HCT116 (cell line): ENCODE results near the gene GBE1. TPM values are rescaled to one million over a fixed set of nuclear protein-coding genes. Genes with fewer than 3 reads are reported as not detected.

Experiments
- ATAC-seq: fragments of 200-7000 bp; cut with Tn5 transposase; 2 replicates; pipeline ENCODE4 v1.9.1; 2020; ENCODE audit warnings: mild to moderate bottlenecking, moderate library complexity
- BruUV-seq: library from RNA; stranded (reverse); fragments of 400-500 nt; replicated peaks from 2 replicates; lab custom pipeline; 2021; lab: Mats Ljungman, UMichigan
- CTCF ChIA-PET: fragments of 300-600 bp; sonication (Branson Sonifier 250); formaldehyde crosslinking; loops from one replicate; lab custom pipeline; 2021; ENCODE audit warnings: antibody characterized with exemption; lab: Charles Lee
- POLR2A ChIA-PET: fragments of 300-600, 350-600 bp; sonication (Branson Sonifier 250); formaldehyde crosslinking; loops from one replicate; lab custom pipeline; 2021; ENCODE audit warnings: antibody characterized with exemption; lab: Charles Lee
- RAD21 ChIA-PET, 2 experiments: fragments of 300-600 bp; sonication (Branson Sonifier 250); formaldehyde crosslinking; loops; one replicate each; lab custom pipeline; 2023; ENCODE audit warnings: low total read pairs in 2 of 2; ENCODE audit not compliant: uncharacterized antibody in 2 of 2, unreplicated experiment in 2 of 2, low non-redundant PET in 1 of 2; lab: Charles Lee
- DNase-seq: peaks from one replicate; pipeline ENCODE4 v3.0.0-alpha.2; 2010; ENCODE audit warnings: low read depth, low spot score
- H2AFZ ChIP-seq: fragments of 200-600 bp; shearing (Covaris generic), sonication (generic); 2 replicates; pipeline ENCODE4 v1.6.1; 2017; ENCODE audit warnings: low read depth, mixed run types, mixed read lengths, antibody characterized with exemption, low read length; ENCODE audit not compliant: poor library complexity, severe bottlenecking
- H3K27ac ChIP-seq: 2 replicates; pipeline ENCODE4 v1.5.1; 2012; ENCODE audit warnings: low read depth, low read length
- H3K27me3 ChIP-seq: fragments of 200-600 bp; sonication (generic); 2 replicates; pipeline ENCODE4 v1.6.1; 2016; ENCODE audit warnings: mixed run types, low read length, mixed read lengths; ENCODE audit not compliant: insufficient read depth
- H3K36me3 ChIP-seq, 2 experiments: fragments of 200-500 bp in 1 of 2; fragments of 200-600 bp in 1 of 2; sonication (Bioruptor generic) in 1 of 2; sonication (generic) in 1 of 2; 2 replicates each; pipeline versions ENCODE4 v1.5.1 to v1.6.1; 2014 to 2016; ENCODE audit warnings: low read length in 2 of 2, inconsistent platforms in 1 of 2, mixed read lengths in 1 of 2, mixed run types in 1 of 2; ENCODE audit not compliant: insufficient read depth in 2 of 2, control insufficient read depth in 1 of 2
- H3K4me1 ChIP-seq, 2 experiments: fragments of 200-600 bp in 1 of 2; sonication (generic) in 1 of 2; 2 replicates each; pipeline versions ENCODE4 v1.5.1 to v1.6.1; 2012 to 2017; ENCODE audit warnings: low read length in 2 of 2, inconsistent platforms in 1 of 2, mild to moderate bottlenecking in 1 of 2, mixed read lengths in 1 of 2, mixed run types in 1 of 2, moderate library complexity in 1 of 2; ENCODE audit not compliant: insufficient read depth in 2 of 2, control insufficient read depth in 1 of 2
- H3K4me2 ChIP-seq: fragments of 200-600 bp; sonication (generic); 2 replicates; pipeline ENCODE4 v1.6.1; 2017; ENCODE audit warnings: mixed run types, low read length, mixed read lengths
- H3K4me3 ChIP-seq, 2 experiments: fragments of 200-600 bp in 1 of 2; sonication (generic) in 1 of 2; replicated peaks in 1 of 2; 2 replicates each; pipeline ENCODE4 v1.5.1; 2011 to 2016; ENCODE audit warnings: low read length in 2 of 2, control low read depth in 1 of 2, low read depth in 1 of 2, mild to moderate bottlenecking in 1 of 2, mixed read lengths in 1 of 2, mixed run types in 1 of 2
- H3K79me2 ChIP-seq: fragments of 200-600 bp; sonication (generic); 2 replicates; pipeline ENCODE4 v1.6.1; 2017; ENCODE audit warnings: mild to moderate bottlenecking, mixed run types, low read length, moderate library complexity, mixed read lengths; ENCODE audit not compliant: insufficient read depth
- H3K9ac ChIP-seq: fragments of 200-600 bp; sonication (generic); 2 replicates; pipeline ENCODE4 v1.6.1; 2016; ENCODE audit warnings: low read length, mixed read lengths
- H3K9me2 ChIP-seq: fragments of 200-600 bp; sonication (generic), shearing (Covaris generic); 2 replicates; pipeline ENCODE4 v1.6.1; 2017; ENCODE audit warnings: mixed run types, mild to moderate bottlenecking, moderate library complexity; ENCODE audit not compliant: insufficient read depth
- H3K9me3 ChIP-seq, 2 experiments: fragments of 200-500 bp in 1 of 2; fragments of 200-600 bp in 1 of 2; sonication (Bioruptor generic) in 1 of 2; sonication (generic) in 1 of 2; 2 replicates each; pipeline ENCODE4 v1.6.1; 2014 to 2017; ENCODE audit warnings: low read length in 2 of 2, mixed read lengths in 2 of 2, inconsistent platforms in 1 of 2, low read depth in 1 of 2, mild to moderate bottlenecking in 1 of 2, mixed run types in 1 of 2, moderate library complexity in 1 of 2; ENCODE audit not compliant: control insufficient read depth in 1 of 2, insufficient read depth in 1 of 2
- H4K20me1 ChIP-seq: fragments of 200-600 bp; sonication (generic), shearing (Covaris generic); 2 replicates; pipeline ENCODE4 v1.6.1; 2017; ENCODE audit warnings: mixed run types, mild to moderate bottlenecking, moderate library complexity; ENCODE audit not compliant: insufficient read depth
- CEBPB ChIP-seq: IDR thresholded peaks from 2 replicates; pipeline ENCODE4 v1.6.1; 2012; ENCODE audit warnings: low read depth
- EGR1 ChIP-seq: IDR thresholded peaks from 2 replicates; pipeline ENCODE4 v1.6.1; 2012; ENCODE audit warnings: low read depth
- EZH2phosphoT487 ChIP-seq: fragments of 200-600 bp; IDR thresholded peaks from 2 replicates; pipeline ENCODE4 v1.6.1; 2018; ENCODE audit warnings: antibody characterized with exemption, borderline replicate concordance
- JUND ChIP-seq: IDR thresholded peaks from 2 replicates; pipeline ENCODE4 v1.6.1; 2012
- POLR2A ChIP-seq: IDR thresholded peaks from 2 replicates; pipeline ENCODE4 v1.7.0; 2011; ENCODE audit warnings: borderline replicate concordance; ENCODE audit not compliant: insufficient read depth, insufficient read length; ENCODE audit errors: extremely low read depth
- SIN3A ChIP-seq: IDR thresholded peaks from 2 replicates; pipeline ENCODE4 v1.6.1; 2012; ENCODE audit warnings: low read depth
- SRF ChIP-seq: IDR thresholded peaks from 2 replicates; pipeline ENCODE4 v1.6.1; 2012; ENCODE audit warnings: low read depth
- ZFX ChIP-seq: fragments of 450-650 bp; IDR thresholded peaks from 2 replicates; pipeline ENCODE4 v1.6.1; 2017
- intact Hi-C: fragments of 100-400 bp; cut with micrococcal nuclease; formaldehyde crosslinking; loops from 2 replicates; pipeline ENCODE4 v1.10.0; 2022
- total RNA-seq: library from RNA; stranded (reverse); gene quantifications from one replicate; pipeline ENCODE4 v1.2.1, GENCODE V29; 2021; ENCODE audit not compliant: unreplicated experiment
- TF ChIP-seq, protein P1 (sequence below): IDR thresholded peaks from 2 replicates; pipeline ENCODE4 v1.6.1; 2012
- TF ChIP-seq, protein P2 (sequence below), 3 experiments: fragments of 200-600 bp in 1 of 3; sonication (generic) in 1 of 3; IDR thresholded peaks in 2 of 3; conservative IDR thresholded peaks in 1 of 3; 2 replicates each; pipeline ENCODE4 v1.5.1; 2012 to 2017; ENCODE audit warnings: low read depth in 2 of 3, low read length in 2 of 3, antibody characterized with exemption in 1 of 3, borderline replicate concordance in 1 of 3, control low read depth in 1 of 3, mild to moderate bottlenecking in 1 of 3, mixed read lengths in 1 of 3, mixed run types in 1 of 3, moderate library complexity in 1 of 3; ENCODE audit not compliant: insufficient read depth in 1 of 3
- TF ChIP-seq, protein P3 (sequence below): IDR thresholded peaks from 2 replicates; pipeline ENCODE4 v1.6.1; 2012

GBE1 gene
- total RNA-seq, 1 experiment from 2014 or later = 27.7 TPM

DNA sequence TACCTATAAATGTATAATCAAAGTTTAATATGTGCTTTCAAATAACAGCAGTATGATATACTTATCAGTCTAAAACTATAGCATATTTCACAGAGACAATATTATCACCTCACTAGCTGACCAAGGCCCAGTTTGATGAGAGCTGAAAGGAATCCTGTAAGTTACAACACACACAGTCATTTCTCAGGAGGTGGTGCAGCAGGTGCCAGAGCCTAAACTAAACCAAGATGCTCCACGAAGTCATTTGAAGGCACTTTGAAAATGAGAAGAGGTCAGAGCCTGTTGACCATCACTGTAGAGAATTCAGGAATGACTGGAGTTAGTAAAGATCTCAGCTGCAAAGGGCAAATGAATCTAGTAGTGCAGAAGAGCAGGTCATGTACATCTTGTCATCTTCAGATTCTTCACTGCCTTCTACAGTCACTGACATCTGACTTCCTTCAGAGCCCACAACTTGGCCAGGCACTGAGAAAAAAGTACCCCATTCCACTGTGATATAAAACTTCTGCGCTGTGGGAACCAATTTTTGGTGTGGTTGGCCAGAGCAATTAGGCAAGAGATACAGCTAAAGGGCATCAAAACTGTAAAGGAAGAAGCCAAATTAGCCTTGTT lies 7.9 kb downstream of the GBE1 start:
- intact Hi-C loops = no loop called here
- Histone ChIP-seq H3K36me3 (no peaks in the 10 kb centered on the region), H3K9ac (no peak overlapping the region), H3K9me2 (no peaks in the 10 kb centered on the region), H3K27me3 (no peaks in the 10 kb centered on the region), H3K9me3 (no peaks in the 10 kb centered on the region), H2AFZ (no peak overlapping the region), H3K4me3 (no peak overlapping the region), H3K4me1 (peaks cover 0 to 3% of the 10 kb centered on the region in 2 experiments; a peak in 1 of 4 replicates), H3K4me2 (no peak overlapping the region), H3K79me2 (no peaks in the 10 kb centered on the region), H3K27ac (no peak overlapping the region), H4K20me1 (no peaks in the 10 kb centered on the region)
- ChIA-PET POLR2A (interaction anchor here (1.4 kb wide), 1 partner anchor 9 kb away, joined by 3 read pairs; no protein-coding TSS in a partner anchor), CTCF (no interaction called here), RAD21 (no interaction called here)
- DNase-seq = no peak
- ATAC-seq = no peak
- TF ChIP-seq JUND = no peak
- no peak for TF ChIP-seq SIN3A
- no peak for TF ChIP-seq CEBPB
- TF ChIP-seq POLR2A = no peak
- TF ChIP-seq, protein P1, sequence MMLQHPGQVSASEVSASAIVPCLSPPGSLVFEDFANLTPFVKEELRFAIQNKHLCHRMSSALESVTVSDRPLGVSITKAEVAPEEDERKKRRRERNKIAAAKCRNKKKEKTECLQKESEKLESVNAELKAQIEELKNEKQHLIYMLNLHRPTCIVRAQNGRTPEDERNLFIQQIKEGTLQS = no peak
- no TSS peak for BruUV-seq

DNA sequence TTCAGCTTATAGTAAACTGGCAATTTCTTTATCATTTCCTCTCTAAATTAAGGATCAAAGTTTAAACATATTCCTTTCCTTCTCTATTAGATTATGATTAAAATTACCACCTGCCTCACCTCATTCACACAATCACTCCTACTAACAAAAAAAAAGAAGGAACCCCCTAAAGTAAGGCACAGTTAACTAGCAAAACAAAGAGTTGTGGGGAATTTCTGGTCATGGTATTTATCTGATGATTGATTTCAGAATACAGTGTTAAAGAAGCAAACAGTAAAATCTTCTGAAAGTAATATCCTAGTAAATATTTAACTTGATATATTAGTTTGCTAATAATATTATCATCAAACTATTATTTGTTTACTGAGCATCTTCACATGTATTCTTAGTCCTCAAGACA lies 8.8 kb downstream of the GBE1 start:
- RAD21 ChIA-PET = no interaction called here
- Histone ChIP-seq H3K4me2 (no peak overlapping the region), H3K36me3 (no peaks in the 10 kb centered on the region), H3K27me3 (no peaks in the 10 kb centered on the region), H3K27ac (no peak overlapping the region), H3K9me3 (no peaks in the 10 kb centered on the region), H3K9me2 (no peaks in the 10 kb centered on the region), H3K79me2 (no peaks in the 10 kb centered on the region), H3K4me3 (no peak overlapping the region), H2AFZ (no peak overlapping the region), H3K9ac (no peak overlapping the region), H4K20me1 (no peaks in the 10 kb centered on the region), H3K4me1 (no peaks in the 10 kb centered on the region)
- POLR2A ChIA-PET = interaction anchor here (1.4 kb wide), 1 partner anchor 8 kb away, joined by 3 read pairs; no protein-coding TSS in a partner anchor
- CTCF ChIA-PET = no interaction called here
- intact Hi-C loops = no loop called here
- TF ChIP-seq, protein P2, sequence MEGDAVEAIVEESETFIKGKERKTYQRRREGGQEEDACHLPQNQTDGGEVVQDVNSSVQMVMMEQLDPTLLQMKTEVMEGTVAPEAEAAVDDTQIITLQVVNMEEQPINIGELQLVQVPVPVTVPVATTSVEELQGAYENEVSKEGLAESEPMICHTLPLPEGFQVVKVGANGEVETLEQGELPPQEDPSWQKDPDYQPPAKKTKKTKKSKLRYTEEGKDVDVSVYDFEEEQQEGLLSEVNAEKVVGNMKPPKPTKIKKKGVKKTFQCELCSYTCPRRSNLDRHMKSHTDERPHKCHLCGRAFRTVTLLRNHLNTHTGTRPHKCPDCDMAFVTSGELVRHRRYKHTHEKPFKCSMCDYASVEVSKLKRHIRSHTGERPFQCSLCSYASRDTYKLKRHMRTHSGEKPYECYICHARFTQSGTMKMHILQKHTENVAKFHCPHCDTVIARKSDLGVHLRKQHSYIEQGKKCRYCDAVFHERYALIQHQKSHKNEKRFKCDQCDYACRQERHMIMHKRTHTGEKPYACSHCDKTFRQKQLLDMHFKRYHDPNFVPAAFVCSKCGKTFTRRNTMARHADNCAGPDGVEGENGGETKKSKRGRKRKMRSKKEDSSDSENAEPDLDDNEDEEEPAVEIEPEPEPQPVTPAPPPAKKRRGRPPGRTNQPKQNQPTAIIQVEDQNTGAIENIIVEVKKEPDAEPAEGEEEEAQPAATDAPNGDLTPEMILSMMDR (IDR thresholded peaks at IDR 0.05 in 2 of 3, conservative IDR thresholded peaks at IDR 0.05 in 1 of 3; ENCODE audit: borderline replicate concordance in 1 of 3, insufficient read depth in 1 of 3, low read depth in 2 of 3, low read length in 2 of 3) = no peak
- TF ChIP-seq ZFX (no peak), SRF (no peak), CEBPB (no peak), EZH2phosphoT487 (no peak), EGR1 (no peak), SIN3A (no peak)
- TF ChIP-seq, protein P3, sequence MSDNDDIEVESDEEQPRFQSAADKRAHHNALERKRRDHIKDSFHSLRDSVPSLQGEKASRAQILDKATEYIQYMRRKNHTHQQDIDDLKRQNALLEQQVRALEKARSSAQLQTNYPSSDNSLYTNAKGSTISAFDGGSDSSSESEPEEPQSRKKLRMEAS = no peak
- ATAC-seq (no peak), DNase-seq (no peak)
- no TSS peak for BruUV-seq
